KMS-11 (cell line): Measurements from ENCODE around the gene ACOD1.

Experiments
- H2AFZ ChIP-seq: fragments of 200-600 bp; sonication (generic); 2 replicates; pipeline ENCODE4 v1.6.1; 2016; ENCODE audit warnings: antibody characterized with exemption, mixed run types, low read depth
- H3K27ac ChIP-seq: fragments of 200-600 bp; sonication (generic); 2 replicates; pipeline ENCODE4 v1.6.1; 2016; ENCODE audit warnings: mild to moderate bottlenecking, mixed run types
- H3K27me3 ChIP-seq: fragments of 200-600 bp; sonication (generic); 2 replicates; pipeline ENCODE4 v1.6.1; 2017; ENCODE audit warnings: mild to moderate bottlenecking, low read depth, mixed run types, moderate library complexity; ENCODE audit not compliant: insufficient read depth
- H3K36me3 ChIP-seq: fragments of 200-600 bp; sonication (generic); 2 replicates; pipeline ENCODE4 v1.6.1; 2017; ENCODE audit warnings: mild to moderate bottlenecking, mixed run types; ENCODE audit not compliant: insufficient read depth
- H3K4me1 ChIP-seq: fragments of 200-600 bp; sonication (generic); 2 replicates; pipeline ENCODE4 v1.6.1; 2016; ENCODE audit warnings: mild to moderate bottlenecking, low read depth, mixed run types; ENCODE audit not compliant: poor library complexity, severe bottlenecking
- H3K4me2 ChIP-seq: fragments of 200-600 bp; sonication (generic); 2 replicates; pipeline ENCODE4 v1.7.0; 2016; ENCODE audit warnings: mild to moderate bottlenecking, mixed run types
- H3K4me3 ChIP-seq: fragments of 200-600 bp; sonication (generic); IDR thresholded peaks from 2 replicates; pipeline ENCODE4 v1.6.1; 2017; ENCODE audit warnings: low read depth, low read length, mixed read lengths; ENCODE audit not compliant: insufficient read depth
- H3K79me2 ChIP-seq: fragments of 200-600 bp; sonication (generic); 2 replicates; pipeline ENCODE4 v1.6.1; 2016; ENCODE audit warnings: low read depth, mixed run types; ENCODE audit not compliant: insufficient read depth
- H3K9ac ChIP-seq: fragments of 200-600 bp; sonication (generic); 2 replicates; pipeline ENCODE4 v1.6.1; 2016; ENCODE audit warnings: mild to moderate bottlenecking, mixed run types
- H4K20me1 ChIP-seq: fragments of 200-600 bp; sonication (generic); 2 replicates; pipeline ENCODE4 v1.6.1; 2016; ENCODE audit warnings: mild to moderate bottlenecking, mixed run types; ENCODE audit not compliant: insufficient read depth
- TF ChIP-seq, protein P1 (sequence below): fragments of 200-600 bp; sonication (generic); conservative IDR thresholded peaks from 2 replicates; pipeline ENCODE4 v1.6.1; 2017; ENCODE audit warnings: low read depth, mild to moderate bottlenecking, antibody characterized with exemption, low read length, moderate library complexity, mixed read lengths

Gene ACOD1

DNA sequence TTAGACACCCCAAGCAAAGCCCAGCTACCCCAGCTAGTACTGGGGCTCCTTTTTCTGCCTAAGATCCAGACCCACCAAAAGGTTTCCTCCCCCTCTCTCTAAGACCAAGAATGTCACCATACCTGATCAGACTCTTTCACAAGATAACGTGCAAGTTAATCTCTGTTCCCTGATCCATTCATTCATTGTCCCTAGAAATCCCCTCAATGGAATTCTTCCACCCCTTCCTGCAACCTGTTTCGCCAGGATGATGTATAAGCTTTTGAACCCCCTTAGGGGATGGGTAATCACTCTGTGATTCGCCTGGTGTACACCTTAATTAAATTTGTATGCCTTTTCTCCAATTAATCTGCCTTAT, 26.3 kb downstream of the ACOD1 start:
- H3K4me1 ChIP-seq: no peaks in the 10 kb centered on the region
- H3K27me3 ChIP-seq: no peaks in the 10 kb centered on the region
- no peaks in the 10 kb centered on the region for H3K36me3 ChIP-seq
- no peak overlapping the region for H2AFZ ChIP-seq
- H3K9ac ChIP-seq: no peak overlapping the region
- no peak overlapping the region for H3K4me2 ChIP-seq
- H3K27ac ChIP-seq: no peak overlapping the region
- H3K4me3 ChIP-seq: no peak overlapping the region
- TF ChIP-seq, protein P1, sequence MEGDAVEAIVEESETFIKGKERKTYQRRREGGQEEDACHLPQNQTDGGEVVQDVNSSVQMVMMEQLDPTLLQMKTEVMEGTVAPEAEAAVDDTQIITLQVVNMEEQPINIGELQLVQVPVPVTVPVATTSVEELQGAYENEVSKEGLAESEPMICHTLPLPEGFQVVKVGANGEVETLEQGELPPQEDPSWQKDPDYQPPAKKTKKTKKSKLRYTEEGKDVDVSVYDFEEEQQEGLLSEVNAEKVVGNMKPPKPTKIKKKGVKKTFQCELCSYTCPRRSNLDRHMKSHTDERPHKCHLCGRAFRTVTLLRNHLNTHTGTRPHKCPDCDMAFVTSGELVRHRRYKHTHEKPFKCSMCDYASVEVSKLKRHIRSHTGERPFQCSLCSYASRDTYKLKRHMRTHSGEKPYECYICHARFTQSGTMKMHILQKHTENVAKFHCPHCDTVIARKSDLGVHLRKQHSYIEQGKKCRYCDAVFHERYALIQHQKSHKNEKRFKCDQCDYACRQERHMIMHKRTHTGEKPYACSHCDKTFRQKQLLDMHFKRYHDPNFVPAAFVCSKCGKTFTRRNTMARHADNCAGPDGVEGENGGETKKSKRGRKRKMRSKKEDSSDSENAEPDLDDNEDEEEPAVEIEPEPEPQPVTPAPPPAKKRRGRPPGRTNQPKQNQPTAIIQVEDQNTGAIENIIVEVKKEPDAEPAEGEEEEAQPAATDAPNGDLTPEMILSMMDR: no peak
- no peaks in the 10 kb centered on the region for H4K20me1 ChIP-seq
- H3K79me2 ChIP-seq: no peaks in the 10 kb centered on the region

DNA sequence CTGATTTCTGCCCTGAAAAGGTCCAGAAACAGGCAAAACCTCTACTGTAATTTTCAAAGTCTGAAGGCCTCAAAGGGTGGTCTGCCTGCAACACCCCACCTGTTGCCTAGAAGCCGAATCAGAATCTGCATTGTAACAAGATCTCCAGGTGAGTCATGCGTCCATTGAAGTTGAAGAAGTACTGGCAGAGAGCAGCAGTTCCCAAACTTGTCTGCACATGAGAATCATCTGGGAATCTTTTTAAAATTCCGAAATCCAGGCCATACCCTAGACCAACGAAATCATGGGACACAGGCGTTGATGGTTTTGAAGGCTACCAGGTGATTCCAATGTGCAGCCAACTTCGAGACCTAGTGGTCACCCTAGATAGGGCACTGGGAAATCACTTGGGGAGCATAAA, 27.6 kb downstream of the ACOD1 start:
- H3K4me3 ChIP-seq: no peak overlapping the region
- H3K79me2 ChIP-seq: no peaks in the 10 kb centered on the region
- no peaks in the 10 kb centered on the region for H3K36me3 ChIP-seq
- no peak overlapping the region for H3K4me2 ChIP-seq
- no peaks in the 10 kb centered on the region for H4K20me1 ChIP-seq
- no peak overlapping the region for H3K27ac ChIP-seq
- H3K4me1 ChIP-seq: no peaks in the 10 kb centered on the region
- H2AFZ ChIP-seq: no peak overlapping the region
- TF ChIP-seq, protein P1: no peak
- no peak overlapping the region for H3K9ac ChIP-seq
- H3K27me3 ChIP-seq: no peaks in the 10 kb centered on the region

DNA sequence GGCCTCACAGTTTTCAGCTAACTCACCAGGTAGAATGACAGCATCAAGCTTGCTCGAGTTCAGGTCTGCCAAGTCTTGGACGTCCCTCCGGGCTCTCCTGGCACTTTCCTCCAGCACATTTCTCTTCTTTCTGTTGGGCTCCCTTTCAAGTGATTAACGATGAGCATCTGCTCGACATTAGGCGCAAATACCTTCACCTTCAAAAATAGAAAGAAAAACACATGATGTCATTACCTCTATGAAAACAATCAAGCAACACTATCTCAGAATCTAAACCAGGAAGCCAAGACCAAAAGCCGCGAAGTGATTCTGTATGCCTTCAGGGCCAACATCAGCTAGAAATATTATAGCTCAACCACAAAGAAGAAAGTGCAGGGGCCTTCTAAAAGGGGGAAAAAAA, 28.2 kb downstream of the ACOD1 start:
- no peaks in the 10 kb centered on the region for H3K4me1 ChIP-seq
- H3K36me3 ChIP-seq: no peaks in the 10 kb centered on the region
- H3K27ac ChIP-seq: no peak overlapping the region
- no peak overlapping the region for H3K9ac ChIP-seq
- H3K27me3 ChIP-seq: no peaks in the 10 kb centered on the region
- no peak overlapping the region for H3K4me2 ChIP-seq
- TF ChIP-seq, protein P1: no peak
- no peaks in the 10 kb centered on the region for H3K79me2 ChIP-seq
- H2AFZ ChIP-seq: no peak overlapping the region
- no peaks in the 10 kb centered on the region for H4K20me1 ChIP-seq
- H3K4me3 ChIP-seq: no peak overlapping the region

DNA sequence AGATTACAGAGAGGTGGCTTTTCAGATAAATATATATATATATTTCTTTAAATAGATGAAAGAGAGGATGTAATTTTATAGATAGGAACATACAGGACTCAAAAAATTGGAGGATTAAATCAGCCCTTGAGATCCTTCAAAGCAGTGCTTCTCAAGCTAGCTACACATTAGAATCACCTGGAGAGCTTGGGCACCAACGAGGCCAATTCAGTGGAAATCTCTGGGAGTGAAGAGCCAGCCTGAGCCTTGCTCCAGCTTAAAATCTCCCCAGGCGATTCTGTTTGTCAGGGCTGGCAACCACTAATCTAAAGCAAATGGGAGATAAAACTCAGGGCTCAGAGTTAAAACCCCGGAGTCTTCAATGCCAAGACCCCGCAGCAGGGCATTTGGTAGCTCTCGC, 28.6 kb downstream of the ACOD1 start:
- Histone ChIP-seq H3K4me3 (no peak overlapping the region), H3K9ac (no peak overlapping the region), H3K4me2 (no peak overlapping the region), H2AFZ (no peak overlapping the region), H3K79me2 (no peaks in the 10 kb centered on the region), H3K27ac (no peak overlapping the region), H3K27me3 (no peaks in the 10 kb centered on the region), H3K36me3 (no peaks in the 10 kb centered on the region), H3K4me1 (no peaks in the 10 kb centered on the region), H4K20me1 (no peaks in the 10 kb centered on the region)
- TF ChIP-seq, protein P1: no peak
